Stimulated activated CD4-positive, alpha-beta T cell treated with anti-CD3 and anti-CD28 coated beads, Interleukin-4, amount 100 ng/mL, for 1 hour (primary cell): ENCODE results near the gene CCDC148.
"Not testable (repeated sequence)": the region's sequence is repeated elsewhere in the genome, so short reads cannot be mapped to it uniquely, and the experiment has no call there.

ENCODE experiments used
- DNase-seq: peaks from one replicate; pipeline ENCODE4 v3.0.0-alpha.2; 2020

Gene CCDC148

GRCh38 chr2:158273791-158274190, 182.8 kb downstream of the CCDC148 start:
- no peak for DNase-seq

GRCh38 chr2:158270536-158270935, 186.0 kb downstream of the CCDC148 start:
- no peak for DNase-seq

- DNase-seq: no peak
These were observed 187.4 kb downstream of the CCDC148 start for GRCh38 chr2:158269143-158269542.

- no peak for DNase-seq
These were observed 190.4 kb downstream of the CCDC148 start for GRCh38 chr2:158266111-158266510.

GRCh38 chr2:158255257-158255656, 201.3 kb downstream of the CCDC148 start:
- no peak for DNase-seq

GRCh38 chr2:158253170-158253569, 203.4 kb downstream of the CCDC148 start:
- DNase-seq: no peak

GRCh38 chr2:158251356-158251755, 205.2 kb downstream of the CCDC148 start:
- no peak for DNase-seq

- no peak for DNase-seq
These were observed 213.2 kb downstream of the CCDC148 start for GRCh38 chr2:158243392-158243791.

GRCh38 chr2:158242280-158242679, 214.3 kb downstream of the CCDC148 start:
- no peak for DNase-seq

GRCh38 chr2:158240975-158241374, 215.6 kb downstream of the CCDC148 start:
- DNase-seq: no peak

GRCh38 chr2:158239271-158239670, 217.3 kb downstream of the CCDC148 start:
- no peak for DNase-seq

- DNase-seq: no peak
These were observed 222.1 kb downstream of the CCDC148 start for GRCh38 chr2:158234497-158234896.

- DNase-seq: no peak
These were observed 224.1 kb downstream of the CCDC148 start for GRCh38 chr2:158232476-158232875.

- DNase-seq: no peak
These were observed 227.5 kb downstream of the CCDC148 start for GRCh38 chr2:158228943-158229508.

GRCh38 chr2:158223066-158223465, 233.5 kb downstream of the CCDC148 start:
- not testable (repeated sequence) for DNase-seq

- DNase-seq: no peak
These were observed 235.2 kb downstream of the CCDC148 start for GRCh38 chr2:158221063-158222020.

- DNase-seq: no peak
These were observed 239.0 kb downstream of the CCDC148 start for GRCh38 chr2:158217593-158217992.

- no peak for DNase-seq
These were observed 242.1 kb downstream of the CCDC148 start for GRCh38 chr2:158214431-158214830.

- no peak for DNase-seq
These were observed 242.8 kb downstream of the CCDC148 start for GRCh38 chr2:158213773-158214172.

- DNase-seq: no peak
These were observed 244.3 kb downstream of the CCDC148 start for GRCh38 chr2:158212301-158212700.

GRCh38 chr2:158211502-158211901, 245.1 kb downstream of the CCDC148 start:
- no peak for DNase-seq

- DNase-seq: no peak
These were observed 249.2 kb downstream of the CCDC148 start for GRCh38 chr2:158207354-158207753.

GRCh38 chr2:158205215-158205614, 251.3 kb downstream of the CCDC148 start:
- DNase-seq: no peak

- no peak for DNase-seq
These were observed 251.8 kb downstream of the CCDC148 start for GRCh38 chr2:158204741-158205165.
